GM12874 (cell line): ENCODE results near the gene ZNF280D.

Source experiments
- TF ChIP-seq, protein P1 (sequence below): IDR thresholded peaks from 2 replicates; pipeline ENCODE4 v1.5.1; 2011; ENCODE audit warnings: low read depth, mild to moderate bottlenecking, control low read depth, low read length, moderate library complexity; ENCODE audit not compliant: insufficient read depth

The ZNF280D gene, protein sequence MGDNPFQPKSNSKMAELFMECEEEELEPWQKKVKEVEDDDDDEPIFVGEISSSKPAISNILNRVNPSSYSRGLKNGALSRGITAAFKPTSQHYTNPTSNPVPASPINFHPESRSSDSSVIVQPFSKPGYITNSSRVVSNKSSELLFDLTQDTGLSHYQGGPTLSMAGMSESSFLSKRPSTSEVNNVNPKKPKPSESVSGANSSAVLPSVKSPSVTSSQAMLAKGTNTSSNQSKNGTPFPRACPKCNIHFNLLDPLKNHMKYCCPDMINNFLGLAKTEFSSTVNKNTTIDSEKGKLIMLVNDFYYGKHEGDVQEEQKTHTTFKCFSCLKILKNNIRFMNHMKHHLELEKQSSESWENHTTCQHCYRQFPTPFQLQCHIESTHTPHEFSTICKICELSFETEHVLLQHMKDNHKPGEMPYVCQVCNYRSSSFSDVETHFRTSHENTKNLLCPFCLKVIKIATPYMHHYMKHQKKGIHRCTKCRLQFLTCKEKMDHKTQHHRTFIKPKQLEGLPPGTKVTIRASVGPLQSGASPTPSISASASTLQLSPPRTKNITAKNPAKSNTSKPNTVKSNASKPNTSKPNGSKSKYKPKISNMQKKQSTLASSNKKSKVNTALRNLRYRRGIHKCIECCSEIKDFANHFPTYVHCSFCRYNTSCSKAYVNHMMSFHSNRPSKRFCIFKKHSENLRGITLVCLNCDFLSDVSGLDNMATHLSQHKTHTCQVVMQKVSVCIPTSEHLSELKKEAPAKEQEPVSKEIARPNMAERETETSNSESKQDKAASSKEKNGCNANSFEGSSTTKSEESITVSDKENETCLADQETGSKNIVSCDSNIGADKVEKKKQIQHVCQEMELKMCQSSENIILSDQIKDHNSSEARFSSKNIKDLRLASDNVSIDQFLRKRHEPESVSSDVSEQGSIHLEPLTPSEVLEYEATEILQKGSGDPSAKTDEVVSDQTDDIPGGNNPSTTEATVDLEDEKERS

DNA sequence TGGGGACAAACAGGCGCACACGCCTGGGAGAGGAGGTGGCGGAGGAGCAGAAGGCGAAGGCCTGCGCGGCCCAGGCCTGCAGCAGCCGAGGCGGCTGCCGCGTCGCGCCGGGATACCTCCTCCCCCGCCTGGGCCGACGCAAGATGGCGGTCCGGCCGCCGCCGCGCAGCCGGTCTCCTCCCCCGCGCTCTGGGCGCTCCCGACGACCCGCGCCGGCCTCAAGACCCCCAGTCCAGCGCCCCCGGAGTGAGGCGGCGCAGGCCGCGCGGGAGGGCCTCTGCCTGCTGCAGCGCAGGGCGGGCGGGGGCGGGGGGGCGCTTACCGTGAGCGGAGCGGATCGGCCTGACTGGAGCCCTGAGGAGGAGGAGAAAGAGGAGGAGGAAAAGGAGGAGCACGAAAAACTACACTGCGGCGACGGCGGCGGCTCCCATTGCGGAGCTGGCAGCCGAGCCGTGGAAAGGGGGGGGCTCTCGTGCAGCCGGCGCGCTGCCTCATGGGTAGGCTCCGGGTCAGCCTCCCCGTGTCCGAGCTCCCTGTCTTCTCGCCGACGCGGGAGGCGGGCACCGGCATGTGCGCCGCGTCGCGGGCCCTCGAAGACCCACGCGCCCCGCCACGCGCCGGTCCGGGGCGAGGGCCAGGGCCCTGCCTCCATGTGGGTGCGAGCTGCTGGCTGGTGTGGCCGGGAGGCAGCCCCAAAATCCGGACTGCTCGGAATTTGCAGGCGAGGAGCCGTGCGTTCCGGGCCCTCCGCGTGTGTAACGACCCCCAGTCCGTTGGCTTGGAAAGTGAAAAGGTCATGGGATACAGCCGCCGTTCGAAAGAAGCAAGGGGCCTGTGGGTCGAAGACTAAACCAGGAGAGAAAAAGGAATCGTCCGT lies at the start of gene ZNF280D:
Gene ZNF280D, minus strand, starts transcription at position 374 of the 877 bp plus-strand sequence. CDS start 26,400 bp downstream, outside the sequence.
- TF ChIP-seq, protein P1, sequence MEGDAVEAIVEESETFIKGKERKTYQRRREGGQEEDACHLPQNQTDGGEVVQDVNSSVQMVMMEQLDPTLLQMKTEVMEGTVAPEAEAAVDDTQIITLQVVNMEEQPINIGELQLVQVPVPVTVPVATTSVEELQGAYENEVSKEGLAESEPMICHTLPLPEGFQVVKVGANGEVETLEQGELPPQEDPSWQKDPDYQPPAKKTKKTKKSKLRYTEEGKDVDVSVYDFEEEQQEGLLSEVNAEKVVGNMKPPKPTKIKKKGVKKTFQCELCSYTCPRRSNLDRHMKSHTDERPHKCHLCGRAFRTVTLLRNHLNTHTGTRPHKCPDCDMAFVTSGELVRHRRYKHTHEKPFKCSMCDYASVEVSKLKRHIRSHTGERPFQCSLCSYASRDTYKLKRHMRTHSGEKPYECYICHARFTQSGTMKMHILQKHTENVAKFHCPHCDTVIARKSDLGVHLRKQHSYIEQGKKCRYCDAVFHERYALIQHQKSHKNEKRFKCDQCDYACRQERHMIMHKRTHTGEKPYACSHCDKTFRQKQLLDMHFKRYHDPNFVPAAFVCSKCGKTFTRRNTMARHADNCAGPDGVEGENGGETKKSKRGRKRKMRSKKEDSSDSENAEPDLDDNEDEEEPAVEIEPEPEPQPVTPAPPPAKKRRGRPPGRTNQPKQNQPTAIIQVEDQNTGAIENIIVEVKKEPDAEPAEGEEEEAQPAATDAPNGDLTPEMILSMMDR = no peak

DNA sequence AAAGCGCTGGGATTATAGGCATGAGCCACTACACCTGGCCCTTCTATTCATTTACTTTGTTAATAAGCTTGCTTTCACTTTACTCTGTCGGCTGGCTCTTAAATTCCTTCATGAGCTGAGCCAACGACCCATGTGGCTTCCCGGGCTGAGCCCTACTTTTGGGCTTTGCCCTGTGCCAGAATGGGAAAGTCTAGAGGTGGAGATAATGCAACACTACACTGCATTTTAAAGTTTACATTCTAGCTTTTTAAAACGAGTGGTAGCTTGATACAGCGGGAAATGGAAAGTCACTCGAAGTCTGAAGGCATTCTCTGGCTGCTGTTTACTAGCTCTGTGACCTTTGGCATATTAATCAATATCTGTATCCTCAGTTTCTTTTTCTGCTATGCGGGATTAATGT lies 49.0 kb upstream of the ZNF280D start:
- TF ChIP-seq, protein P1 = no peak

DNA sequence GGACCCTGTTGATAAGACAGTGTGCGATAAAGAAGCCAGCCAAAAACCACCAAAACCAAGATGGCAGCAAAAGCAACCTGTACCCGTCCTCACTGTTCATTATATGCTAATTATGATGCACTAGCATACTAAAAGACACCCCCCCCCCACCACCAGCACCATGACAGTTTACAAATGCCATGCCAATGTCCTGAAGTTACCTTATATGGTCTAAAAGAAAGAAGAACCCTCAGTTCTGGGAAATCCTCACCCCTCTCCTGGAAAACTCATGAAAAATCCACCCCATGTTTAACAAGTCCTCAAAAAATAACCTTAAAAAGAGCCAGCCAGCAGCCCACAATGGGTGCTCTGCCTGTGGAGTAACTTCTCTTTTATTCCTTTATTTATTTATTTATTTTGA lies 48.4 kb upstream of the ZNF280D start:
- TF ChIP-seq, protein P1 = no peak

DNA sequence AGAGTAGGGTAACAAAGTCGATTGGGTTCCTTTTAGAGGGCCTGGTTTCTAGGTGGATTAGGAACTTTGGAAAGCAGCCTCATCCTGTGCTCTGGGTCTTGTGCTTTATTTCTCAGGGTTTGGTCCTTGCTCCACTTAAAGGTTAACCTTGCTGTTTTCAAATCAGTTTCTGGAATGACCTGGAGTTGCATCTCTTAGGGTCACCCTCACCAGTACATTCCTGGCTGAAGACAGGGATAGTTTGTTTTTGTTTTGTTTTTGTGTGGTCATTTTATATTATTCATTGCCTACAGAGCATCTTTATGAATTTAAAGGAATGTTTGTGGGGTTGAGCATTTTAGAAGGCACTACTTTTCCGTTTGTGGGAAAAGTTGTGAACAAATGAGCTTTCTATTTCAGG lies 45.5 kb upstream of the ZNF280D start:
- TF ChIP-seq, protein P1 = no peak

DNA sequence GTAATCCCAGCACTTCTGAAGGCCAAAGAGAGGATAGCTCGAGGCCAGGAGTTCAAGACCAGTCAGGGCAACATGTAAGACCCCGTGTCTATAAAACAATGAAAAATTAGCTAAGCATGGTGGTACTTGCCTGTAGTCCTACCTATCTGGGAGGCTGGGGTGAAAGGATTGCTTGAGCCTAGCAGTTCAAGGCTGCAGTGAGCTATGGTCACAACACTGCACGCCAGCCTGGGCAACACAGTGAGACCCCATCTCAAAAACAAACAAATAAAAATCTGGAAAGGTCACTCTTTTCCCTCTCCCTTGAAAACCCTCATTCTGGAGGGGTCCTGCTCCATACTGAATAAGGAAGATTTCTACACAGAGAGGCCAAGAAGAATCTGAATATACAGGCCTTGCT lies 43.5 kb upstream of the ZNF280D start:
- TF ChIP-seq, protein P1 = no peak

DNA sequence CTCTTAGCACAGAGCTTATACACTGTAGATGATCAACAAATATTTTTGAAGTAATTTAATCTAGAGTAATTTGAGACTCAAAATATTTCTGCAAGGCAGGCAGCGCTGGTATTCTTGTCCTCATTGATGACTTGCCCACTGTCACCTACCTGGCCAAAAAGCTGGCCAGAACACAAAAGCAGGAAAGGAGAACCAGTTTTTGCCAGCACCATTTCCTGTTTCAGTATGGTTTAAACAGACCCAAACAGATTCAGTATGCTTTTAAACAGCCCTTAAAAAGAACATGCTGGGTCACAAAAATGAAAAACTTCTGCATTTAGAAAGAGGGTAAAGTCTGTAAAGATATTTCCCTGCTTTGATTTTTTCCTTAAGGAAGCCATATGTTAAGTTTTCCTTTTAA lies 42.3 kb upstream of the ZNF280D start:
- TF ChIP-seq, protein P1 = no peak

DNA sequence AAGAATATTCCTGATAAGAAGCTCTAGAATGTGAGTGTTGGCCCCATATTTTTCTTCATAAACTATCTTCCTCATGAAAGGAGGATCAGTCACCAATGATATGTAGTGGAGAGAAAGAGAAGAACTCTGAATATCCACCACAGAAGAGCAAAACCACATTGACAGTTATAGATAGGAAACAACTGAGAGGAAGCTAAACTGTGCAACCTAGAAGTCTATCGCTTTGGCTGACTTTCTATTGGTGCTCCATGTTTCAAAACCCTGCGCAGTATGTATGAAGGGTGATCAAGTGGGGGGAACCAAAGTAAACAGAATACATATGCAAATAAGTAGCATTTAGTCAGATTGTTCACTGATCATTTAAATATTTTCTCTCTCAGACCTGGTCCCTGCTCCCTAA lies 41.0 kb upstream of the ZNF280D start:
- TF ChIP-seq, protein P1 = no peak
